ENCODE data around the gene FAM111A. TPM values are rescaled to one million over a fixed set of nuclear protein-coding genes. Genes with fewer than 3 reads are reported as not detected.

The FAM111A gene
- total RNA-seq, 2 donors from 2014 or later = 4.5 to 9.5 TPM

GRCh38 chr11:59198726-59199125 is 56.1 kb downstream of the FAM111A start:
- no peak for TF ChIP-seq CTCF (IDR thresholded peaks at IDR 0.05)
- DNase-seq (ENCODE audit: low spot score) = no peak
- Histone ChIP-seq H3K9me3 (no peaks in the 10 kb centered on the region), H3K4me3 (no peak overlapping the region), H3K27me3 (no peaks in the 10 kb centered on the region), H3K36me3 (no peaks in the 10 kb centered on the region), H3K4me1 (peaks cover 0 to 12% of the 10 kb centered on the region in 2 donors), H3K27ac (no peak overlapping the region)

- no peaks in the 10 kb centered on the region for H3K9me3 ChIP-seq
- no peak for DNase-seq (ENCODE audit: low spot score)
- H3K27ac ChIP-seq = no peak overlapping the region
- no peaks in the 10 kb centered on the region for H3K27me3 ChIP-seq
- no peak for TF ChIP-seq CTCF (IDR thresholded peaks at IDR 0.05)
- peaks cover 0 to 12% of the 10 kb centered on the region in 2 donors for H3K4me1 ChIP-seq
- no peak overlapping the region for H3K4me3 ChIP-seq
- peaks cover 1% of the 10 kb centered on the region for H3K36me3 ChIP-seq
These were observed 57.1 kb downstream of the FAM111A start for GRCh38 chr11:59199546-59200422.

- DNase-seq (ENCODE audit: low spot score) = no peak
- Histone ChIP-seq H3K27ac (no peak overlapping the region), H3K27me3 (no peaks in the 10 kb centered on the region), H3K4me3 (no peak overlapping the region), H3K36me3 (peaks cover 7% of the 10 kb centered on the region), H3K9me3 (no peaks in the 10 kb centered on the region), H3K4me1 (peaks cover 0 to 12% of the 10 kb centered on the region in 2 donors)
- no peak for TF ChIP-seq CTCF (IDR thresholded peaks at IDR 0.05)
These were observed 57.7 kb downstream of the FAM111A start for GRCh38 chr11:59200423-59200746.

- Histone ChIP-seq H3K4me1 (peaks cover 0 to 12% of the 10 kb centered on the region in 2 donors), H3K27ac (no peak overlapping the region), H3K36me3 (peaks cover 7% of the 10 kb centered on the region), H3K27me3 (no peaks in the 10 kb centered on the region), H3K4me3 (no peak overlapping the region), H3K9me3 (no peaks in the 10 kb centered on the region)
- no peak for TF ChIP-seq CTCF (IDR thresholded peaks at IDR 0.05)
- no peak for DNase-seq (ENCODE audit: low spot score)
These were observed 58.7 kb downstream of the FAM111A start for GRCh38 chr11:59201353-59201752.

Other genes starting within 250 kb of the FAM111A start
- not detected for gene GLYATL1, start 203.4 kb upstream of the FAM111A start, total RNA-seq
- not detected for gene GLYATL1B, start 56.5 kb upstream of the FAM111A start, total RNA-seq
- under 1 TPM; 0.11 to 0.20 TPM for gene FAM111B, start 35.6 kb upstream of the FAM111A start, total RNA-seq
- 1 to 10 TPM; 1.0 to 2.1 TPM for gene DTX4, start 29.3 kb downstream of the FAM111A start, total RNA-seq
- 10 to 100 TPM in 1 of 2 donors, 1 to 10 TPM in 1; 5.2 to 10.0 TPM for gene MPEG1, start 70.1 kb downstream of the FAM111A start, total RNA-seq
- not detected for gene OR5AN1, start 216.0 kb downstream of the FAM111A start, total RNA-seq